WI38 (cell line): ENCODE measurements around the gene TTC8.

Experiments used
- H3K4me3 ChIP-seq: 2 replicates; pipeline ENCODE4 v1.5.1; 2011; ENCODE audit warnings: low read depth, mild to moderate bottlenecking, control low read depth, low read length
- TF ChIP-seq, protein P1 (sequence below): IDR thresholded peaks from 2 replicates; pipeline ENCODE4 v1.5.1; 2012; ENCODE audit warnings: low read depth, mild to moderate bottlenecking, control low read depth, low read length

TTC8 gene

DNA sequence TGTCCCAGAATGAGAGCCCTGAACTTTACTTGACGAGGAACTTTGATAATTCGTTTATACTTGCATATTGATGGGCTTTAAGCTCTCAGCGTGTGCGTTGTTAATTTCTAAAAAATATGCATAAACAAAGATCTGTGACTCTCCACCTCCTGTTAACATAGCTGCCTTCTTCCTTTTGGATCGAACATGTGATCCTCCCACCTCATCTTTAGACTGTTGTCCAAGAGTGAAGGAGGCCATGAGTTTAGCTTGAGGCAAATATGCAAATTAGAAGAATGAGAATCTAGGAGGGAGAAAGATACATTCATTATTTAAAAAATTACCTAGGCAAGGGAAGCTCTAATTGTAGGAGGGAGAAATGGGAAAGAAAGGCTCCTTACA lies 617 bp downstream of the TTC8 start:
- TF ChIP-seq, protein P1, sequence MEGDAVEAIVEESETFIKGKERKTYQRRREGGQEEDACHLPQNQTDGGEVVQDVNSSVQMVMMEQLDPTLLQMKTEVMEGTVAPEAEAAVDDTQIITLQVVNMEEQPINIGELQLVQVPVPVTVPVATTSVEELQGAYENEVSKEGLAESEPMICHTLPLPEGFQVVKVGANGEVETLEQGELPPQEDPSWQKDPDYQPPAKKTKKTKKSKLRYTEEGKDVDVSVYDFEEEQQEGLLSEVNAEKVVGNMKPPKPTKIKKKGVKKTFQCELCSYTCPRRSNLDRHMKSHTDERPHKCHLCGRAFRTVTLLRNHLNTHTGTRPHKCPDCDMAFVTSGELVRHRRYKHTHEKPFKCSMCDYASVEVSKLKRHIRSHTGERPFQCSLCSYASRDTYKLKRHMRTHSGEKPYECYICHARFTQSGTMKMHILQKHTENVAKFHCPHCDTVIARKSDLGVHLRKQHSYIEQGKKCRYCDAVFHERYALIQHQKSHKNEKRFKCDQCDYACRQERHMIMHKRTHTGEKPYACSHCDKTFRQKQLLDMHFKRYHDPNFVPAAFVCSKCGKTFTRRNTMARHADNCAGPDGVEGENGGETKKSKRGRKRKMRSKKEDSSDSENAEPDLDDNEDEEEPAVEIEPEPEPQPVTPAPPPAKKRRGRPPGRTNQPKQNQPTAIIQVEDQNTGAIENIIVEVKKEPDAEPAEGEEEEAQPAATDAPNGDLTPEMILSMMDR = no peak
- H3K4me3 ChIP-seq = peak overlapping the region; percentile 81

DNA sequence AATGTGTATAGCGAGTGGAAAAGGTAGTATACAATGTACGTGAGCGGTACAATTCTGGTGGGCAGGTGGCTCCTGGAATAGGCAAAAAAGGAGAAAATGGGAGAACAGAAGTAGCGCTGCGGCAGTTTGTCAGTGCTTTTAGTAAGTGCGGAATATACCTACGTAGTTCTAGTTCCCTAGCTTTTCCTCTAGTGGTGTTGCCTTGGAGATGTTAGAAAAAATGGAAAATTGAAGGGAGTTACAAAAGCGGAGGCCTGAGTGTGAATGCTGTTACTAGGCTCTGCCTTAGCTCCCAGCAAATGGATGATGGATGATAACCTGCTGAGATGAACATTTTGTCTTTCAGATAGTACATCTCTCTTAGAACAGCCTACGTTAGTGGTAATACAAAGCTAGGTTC lies 1.1 kb downstream of the TTC8 start:
- H3K4me3 ChIP-seq = peak overlapping the region; percentile 81
- TF ChIP-seq, protein P1 = no peak

DNA sequence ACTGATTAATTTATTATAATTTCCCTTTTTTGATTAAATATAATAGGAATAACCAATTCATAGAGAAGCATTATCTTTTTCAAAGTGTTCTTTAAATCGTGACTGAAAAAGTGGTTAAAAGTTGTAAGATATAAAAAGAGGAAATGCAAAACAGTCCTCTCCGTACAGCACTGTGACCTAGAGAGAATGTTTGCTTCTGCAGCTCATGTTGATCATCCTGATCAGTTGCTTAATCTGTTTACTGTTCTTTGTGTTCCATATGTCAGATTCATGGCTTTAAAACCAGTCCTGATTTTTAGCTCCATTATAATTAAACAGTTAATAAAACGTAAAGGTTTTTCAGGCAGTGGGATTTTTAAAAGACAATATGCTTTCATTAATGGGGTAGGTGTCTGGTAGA lies 4.7 kb downstream of the TTC8 start:
- no peak overlapping the region for H3K4me3 ChIP-seq
- TF ChIP-seq, protein P1 = no peak

DNA sequence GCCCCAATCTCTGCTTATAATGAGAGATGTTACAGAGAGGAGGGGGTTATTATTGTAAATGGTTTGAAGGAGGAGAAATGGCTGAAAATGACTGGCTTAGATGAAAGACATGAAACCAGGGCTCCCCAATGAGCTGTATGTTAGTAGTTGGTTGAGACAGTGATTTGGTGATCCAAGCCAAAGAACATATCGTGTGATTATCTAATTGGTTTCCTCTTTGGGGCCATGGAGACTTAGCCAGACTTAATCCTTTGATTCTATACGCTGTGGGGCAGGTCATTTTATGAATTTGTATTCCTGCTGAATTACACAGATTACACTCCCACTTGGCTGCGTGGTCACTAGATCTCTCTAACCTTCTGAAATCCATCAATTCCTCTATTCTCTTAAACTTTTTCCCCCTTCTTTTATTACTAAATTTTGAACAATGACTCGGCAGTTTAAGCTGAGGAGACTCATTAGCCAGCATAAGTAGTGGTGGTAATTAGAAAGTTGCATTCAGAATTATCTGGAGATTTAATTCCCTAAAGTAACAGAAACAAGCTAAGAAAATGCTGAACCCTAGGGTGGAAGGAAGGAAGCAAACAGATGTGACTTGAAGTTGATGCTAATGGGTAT lies 5.3 kb downstream of the TTC8 start:
- TF ChIP-seq, protein P1 = no peak
- no peak overlapping the region for H3K4me3 ChIP-seq

- TF ChIP-seq, protein P1 = no peak
These were observed 6.8 kb downstream of the TTC8 start for GRCh38 chr14:88831284-88831683.

GRCh38 chr14:88834883-88835431 lies 10.5 kb downstream of the TTC8 start:
- no peak overlapping the region for H3K4me3 ChIP-seq
- TF ChIP-seq, protein P1 = no peak

More at GRCh38 chr14:88831284-88831683, 6.8 kb downstream of the TTC8 start:
- H3K4me3 ChIP-seq = no peak overlapping the region

DNA sequence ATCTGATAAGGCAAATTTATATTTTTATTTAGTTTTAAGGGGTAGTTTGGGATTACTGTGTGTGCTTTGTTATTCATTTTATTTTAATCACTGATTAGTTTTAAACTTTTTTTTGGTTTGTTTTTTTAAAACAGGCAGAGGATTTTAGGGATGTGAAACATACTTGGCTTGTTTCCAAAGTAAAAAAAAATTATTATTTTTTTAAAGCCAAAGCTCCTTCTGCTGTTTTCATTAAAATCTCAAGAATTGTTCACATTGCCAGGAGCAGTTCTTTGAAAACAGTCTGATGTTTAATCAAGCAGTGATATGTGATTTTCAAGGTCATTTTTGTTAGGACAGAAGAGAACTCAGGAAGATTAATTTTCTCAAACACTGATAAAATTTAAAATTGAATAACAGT lies 11.2 kb downstream of the TTC8 start:
- H3K4me3 ChIP-seq = no peak overlapping the region
- TF ChIP-seq, protein P1 = no peak
